GM12892 (cell line): ENCODE results near the gene CDH13.

Source experiments
- DNase-seq: peaks from one replicate; pipeline ENCODE4 v3.0.0; 2011; ENCODE audit not compliant: insufficient read length
- FAIRE-seq: peaks from 2 replicates; lab custom pipeline; 2011; peaks lifted over from hg19 to GRCh38; lab: Jason Lieb, UNC
- POLR2A ChIP-seq: IDR thresholded peaks from 2 replicates; pipeline ENCODE4 v1.6.1; 2011; ENCODE audit warnings: low read depth, low read length, control low read depth
- POLR2AphosphoS5 ChIP-seq: IDR thresholded peaks from 2 replicates; pipeline ENCODE4 v1.6.1; 2011; ENCODE audit warnings: low read depth, low read length, control low read depth
- TAF1 ChIP-seq: IDR thresholded peaks from 2 replicates; pipeline ENCODE4 v1.6.1; 2011; ENCODE audit warnings: low read depth, mild to moderate bottlenecking, control low read depth, low read length, borderline replicate concordance

CDH13 gene

GRCh38 chr16:83219285-83219684 is 592.5 kb downstream of the CDH13 start:
- TF ChIP-seq POLR2AphosphoS5 = no peak
- no peak for TF ChIP-seq TAF1
- no peak for TF ChIP-seq POLR2A
- no peak for DNase-seq
- no peak for FAIRE-seq

- DNase-seq (no peak), FAIRE-seq (no peak)
- TF ChIP-seq POLR2AphosphoS5 (no peak), POLR2A (no peak)
Measured at GRCh38 chr16:83220066-83220465, 593.3 kb downstream of the CDH13 start.

GRCh38 chr16:83224642-83225041 is 597.9 kb downstream of the CDH13 start:
- no peak for FAIRE-seq
- DNase-seq = no peak
- TF ChIP-seq POLR2A = no peak
- no peak for TF ChIP-seq POLR2AphosphoS5
- TF ChIP-seq TAF1 = no peak

- TF ChIP-seq POLR2A (no peak), POLR2AphosphoS5 (no peak)
- no peak for FAIRE-seq
- DNase-seq = no peak
Measured at GRCh38 chr16:83227336-83227735, 600.6 kb downstream of the CDH13 start.

DNA sequence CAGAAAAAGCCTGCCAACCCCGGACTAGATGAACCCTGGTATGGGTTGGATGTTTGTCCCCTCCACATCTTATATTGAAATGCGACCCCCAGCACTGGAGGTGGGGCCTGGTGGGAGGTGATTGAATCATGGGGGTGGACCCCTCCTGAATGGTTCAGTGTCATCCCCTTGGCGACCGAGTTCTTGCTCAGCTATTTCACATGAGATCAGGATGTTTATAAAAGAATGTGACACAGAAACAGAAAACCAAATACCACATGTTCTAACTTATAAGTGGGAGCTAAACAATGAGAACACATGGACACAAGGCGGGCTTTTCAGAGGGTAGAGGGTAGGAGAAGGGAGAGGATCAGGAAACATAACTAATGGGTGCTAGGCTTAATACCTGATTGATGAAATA is 605.0 kb downstream of the CDH13 start:
- FAIRE-seq (no peak), DNase-seq (no peak)
- no peak for TF ChIP-seq POLR2AphosphoS5
- TF ChIP-seq TAF1 = no peak
- TF ChIP-seq POLR2A = no peak

DNA sequence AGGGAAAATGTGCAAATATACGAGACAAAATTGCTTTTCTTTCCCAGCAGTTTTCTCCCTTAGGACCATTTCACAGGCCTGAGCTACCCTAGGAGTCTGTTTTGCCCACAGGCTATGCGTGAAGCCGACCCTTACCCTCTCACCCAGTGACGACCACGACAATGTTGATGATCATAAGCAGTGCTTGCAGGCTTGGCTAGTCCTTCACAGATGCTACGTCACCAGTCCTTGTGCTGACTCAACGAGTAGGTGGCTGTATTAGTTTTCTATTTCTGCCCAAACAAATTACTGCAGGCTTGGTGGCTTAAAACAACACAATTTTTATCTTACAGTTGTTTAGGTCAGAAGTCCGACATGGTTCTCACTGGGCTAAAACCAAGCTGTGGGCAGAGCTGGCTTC is 606.4 kb downstream of the CDH13 start:
- DNase-seq = no peak
- TF ChIP-seq TAF1 (no peak), POLR2AphosphoS5 (no peak), POLR2A (no peak)
- no peak for FAIRE-seq

DNA sequence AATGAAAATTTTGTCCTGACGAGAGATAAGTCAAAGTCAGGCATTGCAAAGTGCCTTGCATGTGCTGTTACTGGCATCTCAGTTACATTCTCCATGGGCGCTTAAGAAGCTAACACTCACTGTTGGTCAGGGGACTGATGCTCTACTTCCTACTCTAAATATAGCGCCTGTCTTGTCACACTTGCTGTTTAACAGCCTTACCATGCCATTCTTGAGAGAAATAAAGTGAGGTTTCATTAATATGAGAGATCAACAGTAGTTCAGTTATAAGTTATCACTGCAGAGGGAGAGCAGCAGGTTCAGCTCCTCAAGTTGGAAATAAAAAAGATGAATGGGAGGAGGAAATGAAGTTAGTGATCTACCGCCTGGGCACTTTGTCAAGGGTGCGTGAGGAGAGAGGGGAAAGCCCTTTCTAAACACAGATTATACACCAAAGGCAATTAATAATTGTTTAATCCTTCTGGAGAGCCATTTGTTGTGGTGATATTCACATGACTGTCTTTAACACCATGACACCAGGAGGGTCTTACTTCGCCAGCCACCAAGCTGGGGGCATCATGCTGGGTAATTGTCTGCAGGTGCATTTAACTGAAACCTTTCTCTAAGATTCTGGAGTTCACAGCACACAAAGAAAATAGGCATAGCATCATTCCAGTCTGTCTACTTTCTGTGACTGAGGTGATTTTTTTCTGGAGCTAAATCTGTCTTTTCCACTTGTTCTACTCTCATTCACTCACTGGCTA is 612.4 kb downstream of the CDH13 start:
- DNase-seq = no peak
- no peak for TF ChIP-seq POLR2A
- no peak for TF ChIP-seq POLR2AphosphoS5
- TF ChIP-seq TAF1 = no peak
- no peak for FAIRE-seq

DNA sequence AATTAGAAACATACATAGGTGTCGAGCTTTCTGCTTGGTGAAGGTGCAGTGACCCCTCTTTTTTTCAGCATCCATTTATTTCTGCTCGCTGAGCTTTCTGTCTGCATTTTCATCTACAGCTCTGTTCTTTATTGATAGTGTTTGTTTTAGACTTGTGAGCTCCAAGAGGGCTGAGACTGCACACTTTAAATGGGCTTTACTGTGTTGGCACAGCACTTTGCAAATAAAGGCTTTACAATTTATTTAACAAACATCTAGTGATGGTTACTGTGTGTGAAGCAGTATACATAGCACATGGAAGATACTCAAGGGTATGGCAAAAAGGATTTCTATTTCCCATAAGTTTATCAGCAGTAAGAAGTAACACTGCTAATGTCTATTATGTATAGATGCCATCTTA is 617.3 kb downstream of the CDH13 start:
- no peak for TF ChIP-seq POLR2A
- no peak for TF ChIP-seq TAF1
- TF ChIP-seq POLR2AphosphoS5 = no peak
- FAIRE-seq (no peak), DNase-seq (no peak)

GRCh38 chr16:83245061-83245460 is 618.3 kb downstream of the CDH13 start:
- FAIRE-seq = no peak
- TF ChIP-seq POLR2A (no peak), TAF1 (no peak), POLR2AphosphoS5 (no peak)
- no peak for DNase-seq

- no peak for FAIRE-seq
- DNase-seq = no peak
- TF ChIP-seq POLR2A (no peak), TAF1 (no peak), POLR2AphosphoS5 (no peak)
Measured at GRCh38 chr16:83247767-83248372, 621.1 kb downstream of the CDH13 start.

GRCh38 chr16:83248735-83249463 is 622.1 kb downstream of the CDH13 start:
- no peak for FAIRE-seq
- DNase-seq = no peak
- no peak for TF ChIP-seq TAF1
- no peak for TF ChIP-seq POLR2AphosphoS5
- TF ChIP-seq POLR2A = no peak

DNA sequence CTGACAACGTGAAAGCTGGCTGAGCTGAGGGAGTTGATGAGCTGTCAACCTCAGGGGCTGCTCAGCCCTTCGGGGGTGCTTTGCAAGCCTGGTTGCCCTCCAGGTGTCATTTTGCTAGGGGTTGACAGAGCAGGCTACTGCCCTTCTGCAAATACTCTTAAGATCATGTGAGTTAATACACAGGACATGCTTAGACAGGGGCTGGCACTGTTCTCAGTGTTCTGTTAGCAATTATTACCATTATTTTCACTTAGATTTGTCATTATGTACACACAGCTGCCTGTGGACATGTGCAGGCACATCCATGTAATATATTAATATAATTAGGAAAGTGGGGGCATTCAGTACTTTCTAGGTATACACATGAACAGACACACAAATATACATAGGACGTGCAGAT is 626.8 kb downstream of the CDH13 start:
- TF ChIP-seq TAF1 (no peak), POLR2A (no peak)
- DNase-seq (no peak), FAIRE-seq (no peak)

GRCh38 chr16:83258366-83258928 is 631.7 kb downstream of the CDH13 start:
- no peak for TF ChIP-seq POLR2AphosphoS5
- TF ChIP-seq TAF1 = no peak
- no peak for TF ChIP-seq POLR2A
- FAIRE-seq (no peak), DNase-seq (no peak)
